Right lobe of liver (tissue), 6 donors: Measurements from ENCODE around the gene NXPH1. TPM values are rescaled to one million over a fixed set of nuclear protein-coding genes. Genes with fewer than 3 reads are reported as not detected.

Experiments
- ATAC-seq, 4 donors: fragments of 200-7000 bp; cut with Tn5 transposase; one replicate each; pipeline ENCODE4 v1.9.1; 2020; ENCODE audit warnings: mild to moderate bottlenecking in 4 of 4, moderate library complexity in 4 of 4
- DNase-seq, 3 donors: peaks; one replicate each; pipeline ENCODE4 v3.0.0-alpha.2; 2020
- H3K27ac ChIP-seq, 3 donors: fragments of 200-600 bp; one replicate each; pipeline ENCODE4 v1.8.0; 2022
- H3K27me3 ChIP-seq, 2 donors: fragments of 200-600 bp; one replicate each; pipeline ENCODE4 v1.8.0; 2022
- H3K36me3 ChIP-seq, 4 donors: fragments of 200-600 bp; sonication (generic) in 1 of 4; one replicate each; pipeline versions ENCODE4 v1.5.1 to v1.8.0; 2017 to 2022; ENCODE audit warnings: control low read depth in 1 of 4
- H3K4me1 ChIP-seq, 4 donors: fragments of 200-600 bp; sonication (generic) in 1 of 4; one replicate each; pipeline versions ENCODE4 v1.5.1 to v1.8.0; 2017 to 2022; ENCODE audit warnings: control low read depth in 1 of 4
- H3K4me3 ChIP-seq, 3 donors: fragments of 200-600 bp; one replicate each; pipeline ENCODE4 v1.8.0; 2022
- H3K9me3 ChIP-seq, 4 donors: fragments of 200-600 bp; sonication (generic) in 1 of 4; one replicate each; pipeline versions ENCODE4 v1.5.1 to v1.8.0; 2017 to 2022; ENCODE audit warnings: control low read depth in 1 of 4
- CTCF ChIP-seq, 4 donors: fragments of 200-600 bp in 3 of 4; fragments of 450-650 bp in 1 of 4; IDR thresholded peaks; one replicate each; pipeline versions ENCODE4 v1.5.1 to v1.8.0; 2016 to 2022; ENCODE audit warnings: antibody characterized with exemption in 4 of 4, mild to moderate bottlenecking in 2 of 4
- POLR2A ChIP-seq: fragments of 450-650 bp; IDR thresholded peaks from one replicate; pipeline ENCODE4 v1.6.1; 2017; ENCODE audit warnings: antibody characterized with exemption, mild to moderate bottlenecking
- WGBS: methylation state at CpG from one replicate; pipeline ENCODE4 v1.1.6; 2018; ENCODE audit warnings: low coverage, low lambda C conversion rate; ENCODE audit not compliant: insufficient coverage; ENCODE audit errors: missing lambda C conversion rate; 5-methylcytosine and 5-hydroxymethylcytosine counted together
- intact Hi-C, 2 donors: fragments of 100-400 bp; cut with DNase I; formaldehyde crosslinking; loops; one replicate each; pipeline versions ENCODE4 v1.11.2 to v1.14.1; 2022
- total RNA-seq, 6 experiments: library from RNA; depleted of rRNA in 2 of 6; stranded (reverse); fragments of >200 nt in 2 of 6; fragmentation: NEBNext Ultra II Directional in 3 of 6; extraction: Animal tissue kit (Norgen Biotek cat#: 25700) in 3 of 6; gene quantifications; one replicate each; pipeline versions ENCODE4 v1.1.0 to v1.2.4, GENCODE V29; 2016 to 2023
- donor health status: DM: no; HTN: yes; CAD: no.
- donor health status: DM: no; HTN: no; CAD: no.
- donor health status: DM: no; HTN: no; CAD: no.
- donor health status: DM: no; HTN: yes; CAD: no.
- donor health status: DM: no; HTN: yes; CAD: no.

The NXPH1 gene
- total RNA-seq, 6 experiments from 2014 or later: not detected

GRCh38 chr7:8601121-8601520 is 167.7 kb downstream of the NXPH1 start:
- TF ChIP-seq POLR2A: no peak
- Histone ChIP-seq H3K27me3 (no peaks in the 10 kb centered on the region), H3K27ac (no peak overlapping the region), H3K36me3 (no peaks in the 10 kb centered on the region), H3K4me3 (no peak overlapping the region), H3K9me3 (no peaks in the 10 kb centered on the region), H3K4me1 (no peaks in the 10 kb centered on the region)
- DNase-seq: no peak
- WGBS: 53% methylated on average over 2 of the region's 2 CpGs
- intact Hi-C loops: no loop called here
- ATAC-seq: no peak

GRCh38 chr7:8605221-8605620 is 171.8 kb downstream of the NXPH1 start:
- Histone ChIP-seq H3K27me3 (no peaks in the 10 kb centered on the region), H3K9me3 (no peaks in the 10 kb centered on the region), H3K4me3 (no peak overlapping the region), H3K36me3 (no peaks in the 10 kb centered on the region), H3K27ac (no peak overlapping the region), H3K4me1 (no peaks in the 10 kb centered on the region)
- WGBS: 50% methylated on average over 1 of the region's 1 CpG
- TF ChIP-seq CTCF (IDR thresholded peaks at IDR 0.05) (no peak), POLR2A (no peak)
- intact Hi-C loops: no loop called here
- no peak for DNase-seq
- ATAC-seq: no peak

DNA sequence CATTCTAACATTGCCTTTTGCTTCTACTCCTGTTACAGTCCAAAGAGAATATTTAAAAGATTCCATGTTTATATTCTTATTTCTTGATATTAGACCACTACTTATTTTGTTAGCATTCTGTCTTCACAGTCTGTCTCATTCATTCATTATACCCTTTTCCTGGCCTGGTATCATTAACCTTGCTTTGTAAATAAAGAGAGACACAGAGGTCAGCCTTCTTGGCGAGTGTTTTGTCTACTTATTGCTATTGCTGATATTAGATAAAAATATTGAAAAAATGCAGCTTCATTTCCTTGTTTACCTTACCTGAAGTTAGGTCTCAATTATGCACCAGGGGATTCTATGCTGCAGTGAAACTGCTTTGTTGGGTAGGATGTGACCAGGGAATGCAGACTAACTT is 179.2 kb downstream of the NXPH1 start:
- 6% methylated on average over 1 of the region's 1 CpG for WGBS
- no peaks in the 10 kb centered on the region for H3K27me3 ChIP-seq
- no peak for DNase-seq
- no peak overlapping the region for H3K4me3 ChIP-seq
- H3K9me3 ChIP-seq: no peaks in the 10 kb centered on the region
- no peaks in the 10 kb centered on the region for H3K4me1 ChIP-seq
- intact Hi-C loops: no loop called here
- no peak for TF ChIP-seq POLR2A
- no peak for TF ChIP-seq CTCF (IDR thresholded peaks at IDR 0.05)
- no peak for ATAC-seq
- no peak overlapping the region for H3K27ac ChIP-seq
- no peaks in the 10 kb centered on the region for H3K36me3 ChIP-seq

GRCh38 chr7:8613191-8613590 is 179.8 kb downstream of the NXPH1 start:
- TF ChIP-seq CTCF (IDR thresholded peaks at IDR 0.05) (no peak), POLR2A (no peak)
- 64% methylated on average over 2 of the region's 2 CpGs for WGBS
- no peaks in the 10 kb centered on the region for H3K36me3 ChIP-seq
- intact Hi-C loops: no loop called here
- no peaks in the 10 kb centered on the region for H3K27me3 ChIP-seq
- no peak overlapping the region for H3K27ac ChIP-seq
- ATAC-seq (no peak), DNase-seq (no peak)
- no peak overlapping the region for H3K4me3 ChIP-seq
- no peaks in the 10 kb centered on the region for H3K4me1 ChIP-seq
- no peaks in the 10 kb centered on the region for H3K9me3 ChIP-seq

- intact Hi-C loops: no loop called here
- no peaks in the 10 kb centered on the region for H3K27me3 ChIP-seq
- no peak overlapping the region for H3K4me3 ChIP-seq
- DNase-seq: no peak
- 23% methylated on average over 5 of the region's 5 CpGs for whole genome bisulfite sequencing
- TF ChIP-seq CTCF (IDR thresholded peaks at IDR 0.05) (no peak), POLR2A (no peak)
- no peaks in the 10 kb centered on the region for H3K9me3 ChIP-seq
- no peak for ATAC-seq
- no peaks in the 10 kb centered on the region for H3K4me1 ChIP-seq
- no peaks in the 10 kb centered on the region for H3K36me3 ChIP-seq
- H3K27ac ChIP-seq: no peak overlapping the region
These were observed 181.6 kb downstream of the NXPH1 start for GRCh38 chr7:8615019-8615418.
